ENCODE data around the gene NCKAP5.

NCKAP5 gene

GRCh38 chr2:133553251-133553650 lies 15.0 kb downstream of the NCKAP5 start:
- Histone ChIP-seq H3K36me3 (replicated peaks) (no peaks in the 10 kb centered on the region), H3K4me3 (ENCODE audit: low read depth, low read length) (no peak overlapping the region), H3K27me3 (replicated peaks) (no peaks in the 10 kb centered on the region), H3K27ac (no peak overlapping the region)
- TF ChIP-seq, protein P1, sequence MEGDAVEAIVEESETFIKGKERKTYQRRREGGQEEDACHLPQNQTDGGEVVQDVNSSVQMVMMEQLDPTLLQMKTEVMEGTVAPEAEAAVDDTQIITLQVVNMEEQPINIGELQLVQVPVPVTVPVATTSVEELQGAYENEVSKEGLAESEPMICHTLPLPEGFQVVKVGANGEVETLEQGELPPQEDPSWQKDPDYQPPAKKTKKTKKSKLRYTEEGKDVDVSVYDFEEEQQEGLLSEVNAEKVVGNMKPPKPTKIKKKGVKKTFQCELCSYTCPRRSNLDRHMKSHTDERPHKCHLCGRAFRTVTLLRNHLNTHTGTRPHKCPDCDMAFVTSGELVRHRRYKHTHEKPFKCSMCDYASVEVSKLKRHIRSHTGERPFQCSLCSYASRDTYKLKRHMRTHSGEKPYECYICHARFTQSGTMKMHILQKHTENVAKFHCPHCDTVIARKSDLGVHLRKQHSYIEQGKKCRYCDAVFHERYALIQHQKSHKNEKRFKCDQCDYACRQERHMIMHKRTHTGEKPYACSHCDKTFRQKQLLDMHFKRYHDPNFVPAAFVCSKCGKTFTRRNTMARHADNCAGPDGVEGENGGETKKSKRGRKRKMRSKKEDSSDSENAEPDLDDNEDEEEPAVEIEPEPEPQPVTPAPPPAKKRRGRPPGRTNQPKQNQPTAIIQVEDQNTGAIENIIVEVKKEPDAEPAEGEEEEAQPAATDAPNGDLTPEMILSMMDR (IDR thresholded peaks at IDR 0.05; ENCODE audit: low read depth, low read length, missing control alignments) = no peak
- no peak for DNase-seq
- in situ Hi-C loops (cut with HindIII; ENCODE audit: low pct_ligation_motif_present, low sequenced_read_pairs) = no loop called here

- DNase-seq = no peak
- H3K4me3 ChIP-seq (ENCODE audit: low read depth, low read length) = no peak overlapping the region
- no peaks in the 10 kb centered on the region for H3K36me3 ChIP-seq (replicated peaks)
- no peak overlapping the region for H3K27ac ChIP-seq
- in situ Hi-C loops (cut with HindIII; ENCODE audit: low pct_ligation_motif_present, low sequenced_read_pairs) = no loop called here
- H3K27me3 ChIP-seq (replicated peaks) = no peaks in the 10 kb centered on the region
- TF ChIP-seq, protein P1 (IDR thresholded peaks at IDR 0.05; ENCODE audit: low read depth, low read length, missing control alignments) = no peak
These were observed 15.4 kb downstream of the NCKAP5 start for GRCh38 chr2:133552821-133553220.

DNA sequence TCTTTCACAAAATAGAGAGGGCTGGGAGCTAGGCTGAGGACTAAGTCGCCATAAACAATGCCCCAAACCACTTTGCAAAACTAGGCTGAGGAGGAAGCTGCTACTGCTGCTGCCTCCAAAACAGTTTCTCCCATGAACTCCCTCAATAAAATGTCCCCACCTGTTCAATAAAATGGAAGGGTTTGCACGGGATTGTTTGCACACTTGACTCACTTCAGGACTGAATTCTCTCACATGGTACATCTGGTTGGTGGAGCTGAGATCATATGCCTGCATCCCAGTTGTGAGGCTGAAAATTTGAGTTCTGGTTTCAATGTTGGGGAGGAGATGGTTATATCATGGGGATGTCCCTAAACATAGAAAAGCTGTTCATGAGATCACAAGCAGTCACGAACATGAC lies 26.5 kb downstream of the NCKAP5 start:
- DNase-seq = no peak
- in situ Hi-C loops (cut with HindIII; ENCODE audit: low pct_ligation_motif_present, low sequenced_read_pairs) = no loop called here
- H3K4me3 ChIP-seq (ENCODE audit: low read depth, low read length) = no peak overlapping the region
- TF ChIP-seq, protein P1 (IDR thresholded peaks at IDR 0.05; ENCODE audit: low read depth, low read length, missing control alignments) = no peak
- no peaks in the 10 kb centered on the region for H3K36me3 ChIP-seq (replicated peaks)
- H3K27ac ChIP-seq = no peak overlapping the region
- no peaks in the 10 kb centered on the region for H3K27me3 ChIP-seq (replicated peaks)

DNA sequence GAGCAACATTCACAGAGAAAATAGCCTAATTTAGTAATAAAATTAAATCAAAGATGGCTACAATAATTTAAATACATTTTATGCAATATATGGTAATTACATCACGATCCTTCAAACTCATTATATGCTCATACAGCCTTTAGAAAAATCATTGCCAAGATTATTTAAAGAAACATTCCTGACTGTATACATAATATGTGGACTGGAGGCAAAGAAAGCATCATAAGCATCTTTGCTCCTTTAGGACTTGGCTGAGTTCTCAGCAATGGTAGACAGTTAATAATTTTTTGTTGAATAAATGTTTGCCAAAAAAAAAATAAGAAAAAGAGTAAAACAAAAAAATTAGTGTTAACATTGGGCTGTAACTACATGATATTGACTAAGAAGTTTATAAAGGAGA lies 26.9 kb downstream of the NCKAP5 start:
- TF ChIP-seq, protein P1 (IDR thresholded peaks at IDR 0.05; ENCODE audit: low read depth, low read length, missing control alignments) = no peak
- in situ Hi-C loops (cut with HindIII; ENCODE audit: low pct_ligation_motif_present, low sequenced_read_pairs) = no loop called here
- Histone ChIP-seq H3K4me3 (ENCODE audit: low read depth, low read length) (no peak overlapping the region), H3K27ac (no peak overlapping the region), H3K36me3 (replicated peaks) (no peaks in the 10 kb centered on the region), H3K27me3 (replicated peaks) (no peaks in the 10 kb centered on the region)
- DNase-seq = no peak

DNA sequence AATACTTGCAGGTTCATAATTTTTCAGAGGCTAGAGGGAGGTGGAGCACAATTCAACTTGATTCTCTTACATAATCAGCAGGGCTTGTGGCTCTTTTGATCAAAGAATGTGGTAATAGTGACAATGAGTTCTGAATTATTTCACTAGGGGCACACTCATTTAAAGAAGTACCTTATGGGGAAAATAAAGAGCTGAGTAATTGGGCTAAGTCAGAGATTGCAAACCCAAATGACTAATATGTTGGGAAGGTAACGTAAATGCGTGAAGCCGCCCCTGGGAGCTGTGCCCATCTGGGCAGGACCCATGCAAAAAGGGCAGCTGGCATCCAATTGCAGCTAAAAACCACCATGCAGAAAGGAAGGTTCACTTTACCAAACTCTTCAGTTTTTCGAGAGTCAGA lies 35.3 kb downstream of the NCKAP5 start:
- Histone ChIP-seq H3K36me3 (replicated peaks) (no peaks in the 10 kb centered on the region), H3K4me3 (ENCODE audit: low read depth, low read length) (no peak overlapping the region), H3K27me3 (replicated peaks) (no peaks in the 10 kb centered on the region), H3K27ac (no peak overlapping the region)
- DNase-seq = no peak
- in situ Hi-C loops (cut with HindIII; ENCODE audit: low pct_ligation_motif_present, low sequenced_read_pairs) = no loop called here
- TF ChIP-seq, protein P1 (IDR thresholded peaks at IDR 0.05; ENCODE audit: low read depth, low read length, missing control alignments) = peak; percentile 10

DNA sequence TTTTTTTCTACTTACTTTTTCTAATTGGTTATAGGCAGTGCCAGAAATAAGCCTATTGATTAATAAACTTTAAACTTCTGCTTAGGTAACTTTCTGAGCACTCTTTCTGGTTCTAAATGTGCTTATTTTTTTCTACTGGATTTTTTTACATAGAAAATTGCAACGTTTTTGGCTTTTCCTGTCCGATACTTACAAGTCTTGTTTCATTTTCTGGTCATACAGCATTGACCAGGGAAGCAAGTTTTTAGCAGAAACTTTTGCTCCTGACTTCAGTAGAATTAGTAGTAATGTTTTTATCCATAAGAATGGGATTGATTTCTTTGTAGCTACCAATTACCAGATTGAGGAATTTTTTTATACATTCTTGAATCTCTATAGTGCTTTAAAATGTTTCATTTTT lies 36.9 kb downstream of the NCKAP5 start:
- H3K36me3 ChIP-seq (replicated peaks) = no peaks in the 10 kb centered on the region
- no peak overlapping the region for H3K4me3 ChIP-seq (ENCODE audit: low read depth, low read length)
- TF ChIP-seq, protein P1 (IDR thresholded peaks at IDR 0.05; ENCODE audit: low read depth, low read length, missing control alignments) = no peak
- in situ Hi-C loops (cut with HindIII; ENCODE audit: low pct_ligation_motif_present, low sequenced_read_pairs) = no loop called here
- no peaks in the 10 kb centered on the region for H3K27me3 ChIP-seq (replicated peaks)
- no peak for DNase-seq
- H3K27ac ChIP-seq = no peak overlapping the region

Measured in brain microvascular endothelial cell (primary cell).